Measurements from ENCODE around the gene RELN.

RELN gene

DNA sequence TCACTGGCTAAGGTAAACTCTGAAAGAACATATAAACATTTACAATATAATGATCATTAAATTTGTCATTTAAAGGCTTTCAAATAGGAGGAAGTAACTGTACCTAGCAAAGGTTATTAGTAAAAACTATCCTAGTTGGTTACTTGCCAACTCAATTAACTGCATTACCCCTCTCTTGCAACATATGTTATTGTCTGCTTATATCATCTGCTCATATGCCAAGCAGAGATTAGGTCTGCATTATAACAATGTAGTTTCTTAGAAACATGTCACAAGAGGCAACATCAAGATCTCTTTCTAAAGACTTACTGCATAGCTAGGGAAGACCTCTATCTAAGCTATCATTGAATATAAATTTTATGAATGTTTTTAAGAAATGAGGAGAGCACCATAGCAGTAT is 132.5 kb downstream of the RELN start:
- H4K12ac ChIP-seq (ENCODE audit: low read depth, low read length): no peak overlapping the region
- H3K27me3 ChIP-seq (ENCODE audit: insufficient read depth, low read length): no peaks in the 10 kb centered on the region
- no peak overlapping the region for H2AK5ac ChIP-seq (ENCODE audit: low read length)
- no peak overlapping the region for H4K91ac ChIP-seq (ENCODE audit: low read depth, low read length)
- H3K18ac ChIP-seq (ENCODE audit: low read length): no peak overlapping the region
- no peaks in the 10 kb centered on the region for H3K36me3 ChIP-seq (ENCODE audit: control insufficient read depth in 1 of 2, insufficient read depth in 2 of 2, low read length in 2 of 2)
- H3K4me3 ChIP-seq (ENCODE audit: low read depth, low read length): no peak overlapping the region
- no peak overlapping the region for H3K9ac ChIP-seq (ENCODE audit: low read length)
- H3K4me1 ChIP-seq (ENCODE audit: control insufficient read depth in 1 of 2, insufficient read depth in 2 of 2, low read length in 2 of 2): no peaks in the 10 kb centered on the region
- no peak overlapping the region for H2BK120ac ChIP-seq (ENCODE audit: insufficient read depth, low read length, poor library complexity)
- no peak overlapping the region for H3K14ac ChIP-seq (ENCODE audit: low read length)
- no peak for DNase-seq
- no peak overlapping the region for H2AFZ ChIP-seq (ENCODE audit: insufficient read depth, low read length, poor library complexity)
- H2BK5ac ChIP-seq (ENCODE audit: low read depth, low read length, poor library complexity): no peak overlapping the region
- no peak overlapping the region for H3K4ac ChIP-seq (ENCODE audit: low read depth, low read length)
- no peaks in the 10 kb centered on the region for H3K79me1 ChIP-seq (ENCODE audit: low read length)
- H3K27ac ChIP-seq (ENCODE audit: low read depth, low read length): no peak overlapping the region
- no peak overlapping the region for H3K4me2 ChIP-seq (ENCODE audit: low read length)
- no peak overlapping the region for H3K23ac ChIP-seq (ENCODE audit: low read length)
- no peak overlapping the region for H2BK12ac ChIP-seq (ENCODE audit: low read length)
- no peak overlapping the region for H4K8ac ChIP-seq (ENCODE audit: low read depth, low read length)
- H3K79me2 ChIP-seq (ENCODE audit: control insufficient read depth, insufficient read depth, low read length, poor library complexity): no peaks in the 10 kb centered on the region
- H3K9me3 ChIP-seq (ENCODE audit: insufficient read depth, low read depth, low read length): no peaks in the 10 kb centered on the region

DNA sequence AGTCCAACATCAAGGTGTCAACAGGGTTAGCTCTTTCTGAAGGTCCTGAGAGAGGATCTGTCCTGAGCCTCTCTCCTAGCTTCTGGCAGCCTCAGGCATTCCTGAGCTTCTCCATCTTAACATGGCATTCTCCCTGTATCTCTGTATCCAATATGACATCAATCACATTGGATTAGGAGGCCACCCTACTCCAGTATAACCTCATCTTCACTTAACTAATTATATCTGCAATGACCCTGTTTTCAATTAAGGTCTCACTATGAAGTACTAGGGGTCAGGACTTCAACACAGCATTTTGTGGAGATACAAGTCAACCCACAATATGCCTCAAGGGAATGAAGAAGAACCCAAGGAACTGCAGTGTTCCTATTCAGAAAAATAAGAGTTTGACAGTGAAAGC is 133.8 kb downstream of the RELN start:
- H2BK120ac ChIP-seq (ENCODE audit: insufficient read depth, low read length, poor library complexity): no peak overlapping the region
- no peak overlapping the region for H3K14ac ChIP-seq (ENCODE audit: low read length)
- no peak overlapping the region for H3K4ac ChIP-seq (ENCODE audit: low read depth, low read length)
- H3K36me3 ChIP-seq (ENCODE audit: control insufficient read depth in 1 of 2, insufficient read depth in 2 of 2, low read length in 2 of 2): no peaks in the 10 kb centered on the region
- no peak overlapping the region for H4K8ac ChIP-seq (ENCODE audit: low read depth, low read length)
- H3K27ac ChIP-seq (ENCODE audit: low read depth, low read length): no peak overlapping the region
- no peak overlapping the region for H3K23ac ChIP-seq (ENCODE audit: low read length)
- DNase-seq: no peak
- no peak overlapping the region for H2BK5ac ChIP-seq (ENCODE audit: low read depth, low read length, poor library complexity)
- H2BK12ac ChIP-seq (ENCODE audit: low read length): no peak overlapping the region
- H3K4me2 ChIP-seq (ENCODE audit: low read length): no peak overlapping the region
- no peak overlapping the region for H3K18ac ChIP-seq (ENCODE audit: low read length)
- H2AFZ ChIP-seq (ENCODE audit: insufficient read depth, low read length, poor library complexity): no peak overlapping the region
- no peaks in the 10 kb centered on the region for H3K4me1 ChIP-seq (ENCODE audit: control insufficient read depth in 1 of 2, insufficient read depth in 2 of 2, low read length in 2 of 2)
- H4K91ac ChIP-seq (ENCODE audit: low read depth, low read length): no peak overlapping the region
- H3K79me2 ChIP-seq (ENCODE audit: control insufficient read depth, insufficient read depth, low read length, poor library complexity): no peaks in the 10 kb centered on the region
- H3K9me3 ChIP-seq (ENCODE audit: insufficient read depth, low read depth, low read length): no peaks in the 10 kb centered on the region
- no peak overlapping the region for H3K9ac ChIP-seq (ENCODE audit: low read length)
- H2AK5ac ChIP-seq (ENCODE audit: low read length): no peak overlapping the region
- H4K12ac ChIP-seq (ENCODE audit: low read depth, low read length): no peak overlapping the region
- no peaks in the 10 kb centered on the region for H3K27me3 ChIP-seq (ENCODE audit: insufficient read depth, low read length)
- no peaks in the 10 kb centered on the region for H3K79me1 ChIP-seq (ENCODE audit: low read length)
- H3K4me3 ChIP-seq (ENCODE audit: low read depth, low read length): no peak overlapping the region

DNA sequence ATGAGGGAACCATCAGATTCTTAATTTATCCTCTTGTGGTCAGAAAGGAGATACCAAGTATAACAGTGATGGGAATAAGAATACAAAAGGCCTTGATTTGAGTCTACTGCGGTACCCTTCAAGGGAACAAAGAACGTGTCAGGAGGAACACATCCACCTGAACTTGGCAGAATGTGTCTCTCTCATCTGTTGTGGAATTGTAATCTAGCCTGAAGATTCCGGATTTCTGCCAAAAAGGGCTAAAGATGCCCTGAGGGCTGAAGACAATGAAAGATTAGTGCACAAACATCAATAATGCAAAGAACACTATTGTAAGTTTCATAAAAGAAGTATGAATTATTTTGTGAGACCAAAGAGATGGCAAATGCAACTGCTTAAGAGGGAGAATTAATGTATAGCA is 134.8 kb downstream of the RELN start:
- no peak overlapping the region for H4K12ac ChIP-seq (ENCODE audit: low read depth, low read length)
- H4K91ac ChIP-seq (ENCODE audit: low read depth, low read length): no peak overlapping the region
- no peaks in the 10 kb centered on the region for H3K79me1 ChIP-seq (ENCODE audit: low read length)
- no peak overlapping the region for H3K27ac ChIP-seq (ENCODE audit: low read depth, low read length)
- no peak overlapping the region for H3K23ac ChIP-seq (ENCODE audit: low read length)
- no peak overlapping the region for H3K18ac ChIP-seq (ENCODE audit: low read length)
- H3K79me2 ChIP-seq (ENCODE audit: control insufficient read depth, insufficient read depth, low read length, poor library complexity): no peaks in the 10 kb centered on the region
- H3K9me3 ChIP-seq (ENCODE audit: insufficient read depth, low read depth, low read length): no peaks in the 10 kb centered on the region
- no peak overlapping the region for H2AFZ ChIP-seq (ENCODE audit: insufficient read depth, low read length, poor library complexity)
- H3K4ac ChIP-seq (ENCODE audit: low read depth, low read length): no peak overlapping the region
- H2BK120ac ChIP-seq (ENCODE audit: insufficient read depth, low read length, poor library complexity): no peak overlapping the region
- no peak overlapping the region for H4K8ac ChIP-seq (ENCODE audit: low read depth, low read length)
- WGBS (ENCODE audit: extremely low coverage, insufficient coverage, insufficient read length): no CpG with 5 or more reads among the region's 3 CpGs
- no peak overlapping the region for H2BK12ac ChIP-seq (ENCODE audit: low read length)
- H3K36me3 ChIP-seq (ENCODE audit: control insufficient read depth in 1 of 2, insufficient read depth in 2 of 2, low read length in 2 of 2): no peaks in the 10 kb centered on the region
- H3K4me2 ChIP-seq (ENCODE audit: low read length): no peak overlapping the region
- no peak overlapping the region for H3K14ac ChIP-seq (ENCODE audit: low read length)
- H3K4me3 ChIP-seq (ENCODE audit: low read depth, low read length): no peak overlapping the region
- no peak overlapping the region for H3K9ac ChIP-seq (ENCODE audit: low read length)
- H2AK5ac ChIP-seq (ENCODE audit: low read length): no peak overlapping the region
- H2BK5ac ChIP-seq (ENCODE audit: low read depth, low read length, poor library complexity): no peak overlapping the region
- DNase-seq: no peak
- H3K27me3 ChIP-seq (ENCODE audit: insufficient read depth, low read length): no peaks in the 10 kb centered on the region
- no peaks in the 10 kb centered on the region for H3K4me1 ChIP-seq (ENCODE audit: control insufficient read depth in 1 of 2, insufficient read depth in 2 of 2, low read length in 2 of 2)

DNA sequence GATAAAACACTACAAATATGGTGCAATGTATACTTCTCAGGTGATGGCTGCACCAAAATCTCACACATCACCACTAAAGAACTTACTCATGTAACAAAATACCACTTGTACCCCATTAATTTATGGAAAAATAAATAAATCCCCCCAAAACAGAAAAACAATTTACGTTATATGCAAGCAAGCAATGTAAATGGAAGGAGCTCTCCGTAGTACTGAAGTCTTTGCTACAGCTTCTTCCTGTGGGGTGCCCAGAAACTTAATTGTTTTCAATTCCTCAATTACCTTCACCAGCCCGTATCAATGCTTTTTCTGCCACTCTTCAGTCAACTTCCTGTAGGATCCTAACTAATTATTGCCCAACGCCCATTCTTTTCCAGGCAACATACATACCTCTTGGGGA is 138.1 kb downstream of the RELN start:
- Histone ChIP-seq H3K9me3 (ENCODE audit: insufficient read depth, low read depth, low read length) (no peaks in the 10 kb centered on the region), H4K91ac (ENCODE audit: low read depth, low read length) (no peak overlapping the region), H3K79me2 (ENCODE audit: control insufficient read depth, insufficient read depth, low read length, poor library complexity) (no peaks in the 10 kb centered on the region), H3K18ac (ENCODE audit: low read length) (no peak overlapping the region), H3K27ac (ENCODE audit: low read depth, low read length) (no peak overlapping the region), H2BK12ac (ENCODE audit: low read length) (no peak overlapping the region), H3K4me1 (ENCODE audit: control insufficient read depth in 1 of 2, insufficient read depth in 2 of 2, low read length in 2 of 2) (no peaks in the 10 kb centered on the region), H2AFZ (ENCODE audit: insufficient read depth, low read length, poor library complexity) (no peak overlapping the region), H2AK5ac (ENCODE audit: low read length) (no peak overlapping the region), H3K14ac (ENCODE audit: low read length) (no peak overlapping the region), H3K9ac (ENCODE audit: low read length) (no peak overlapping the region), H3K4me3 (ENCODE audit: low read depth, low read length) (no peak overlapping the region), H2BK120ac (ENCODE audit: insufficient read depth, low read length, poor library complexity) (no peak overlapping the region), H3K36me3 (ENCODE audit: control insufficient read depth in 1 of 2, insufficient read depth in 2 of 2, low read length in 2 of 2) (no peaks in the 10 kb centered on the region), H4K12ac (ENCODE audit: low read depth, low read length) (no peak overlapping the region), H3K23ac (ENCODE audit: low read length) (no peak overlapping the region), H4K8ac (ENCODE audit: low read depth, low read length) (no peak overlapping the region), H3K4me2 (ENCODE audit: low read length) (no peak overlapping the region), H3K27me3 (ENCODE audit: insufficient read depth, low read length) (no peaks in the 10 kb centered on the region), H3K4ac (ENCODE audit: low read depth, low read length) (no peak overlapping the region), H3K79me1 (ENCODE audit: low read length) (no peaks in the 10 kb centered on the region), H2BK5ac (ENCODE audit: low read depth, low read length, poor library complexity) (no peak overlapping the region)
- WGBS (ENCODE audit: extremely low coverage, insufficient coverage, insufficient read length): no CpG with 5 or more reads among the region's 4 CpGs
- no peak for DNase-seq
